ENCODE measurements around the gene CNPY1.

- no peak for TF ChIP-seq GATA2 (IDR thresholded peaks at IDR 0.05; ENCODE audit: low read depth, low read length)
- TF ChIP-seq GATA3 (IDR thresholded peaks at IDR 0.05; ENCODE audit: low read depth, low read length): no peak
Observed at GRCh38 chr7:155558961-155559360, 12.6 kb upstream of the CNPY1 start.
